Mesenchymal stem cell (in vitro differentiated cells and primary cell): ENCODE data around the gene C10orf67.

ENCODE experiments used
- DNase-seq: peaks from one replicate; pipeline ENCODE4 v3.0.0-alpha.2; 2013
- H2AFZ ChIP-seq: one replicate; pipeline ENCODE4 v1.6.1; 2013; ENCODE audit warnings: low read depth, mild to moderate bottlenecking, control low read depth, inconsistent platforms, low read length, moderate library complexity
- H2AK5ac ChIP-seq: 2 replicates; pipeline ENCODE4 v1.6.1; 2013; ENCODE audit warnings: low read length, moderate library complexity, mild to moderate bottlenecking, inconsistent platforms; ENCODE audit not compliant: severe bottlenecking
- H2BK120ac ChIP-seq: one replicate; pipeline ENCODE4 v1.6.1; 2013; ENCODE audit warnings: low read depth, mild to moderate bottlenecking, inconsistent platforms, low read length, moderate library complexity
- H2BK12ac ChIP-seq, 2 experiments: one replicate each; pipeline ENCODE4 v1.6.1; 2013; ENCODE audit warnings: inconsistent platforms in 2 of 2, low read length in 2 of 2, mild to moderate bottlenecking in 2 of 2, moderate library complexity in 2 of 2, control low read depth in 1 of 2
- H2BK15ac ChIP-seq: one replicate; pipeline ENCODE4 v1.6.1; 2013; ENCODE audit warnings: mild to moderate bottlenecking, low read depth, inconsistent platforms; ENCODE audit not compliant: poor library complexity, severe bottlenecking
- H2BK5ac ChIP-seq: 2 replicates; pipeline ENCODE4 v1.6.1; 2013; ENCODE audit warnings: low read depth, mild to moderate bottlenecking, low read length, control low read depth, inconsistent platforms; ENCODE audit not compliant: poor library complexity, severe bottlenecking
- H3K14ac ChIP-seq, 2 experiments: one replicate each; pipeline ENCODE4 v1.6.1; 2013; ENCODE audit warnings: inconsistent platforms in 2 of 2, low read length in 2 of 2, control low read depth in 1 of 2, mild to moderate bottlenecking in 1 of 2, moderate library complexity in 1 of 2
- H3K18ac ChIP-seq, 2 experiments: one replicate each; pipeline ENCODE4 v1.6.1; 2013; ENCODE audit warnings: inconsistent platforms in 2 of 2, low read length in 2 of 2, control low read depth in 1 of 2, low read depth in 1 of 2, mild to moderate bottlenecking in 1 of 2
- H3K23ac ChIP-seq, 2 experiments: one replicate each; pipeline ENCODE4 v1.6.1; 2013; ENCODE audit warnings: inconsistent platforms in 2 of 2, low read length in 2 of 2, mild to moderate bottlenecking in 2 of 2, moderate library complexity in 2 of 2, control low read depth in 1 of 2
- H3K27ac ChIP-seq: 2 replicates; pipeline ENCODE4 v1.5.1; 2013; ENCODE audit warnings: mild to moderate bottlenecking, moderate library complexity, low read length, control low read depth, inconsistent platforms; ENCODE audit not compliant: poor library complexity, severe bottlenecking
- H3K27me3 ChIP-seq, 2 experiments: 2 replicates each; pipeline versions ENCODE4 v1.6.1 to v1.7.0; 2013; ENCODE audit warnings: low read length in 2 of 2, mild to moderate bottlenecking in 2 of 2, moderate library complexity in 2 of 2, control low read depth in 1 of 2, inconsistent platforms in 1 of 2; ENCODE audit not compliant: control insufficient read depth in 1 of 2, insufficient read depth in 1 of 2
- H3K36me3 ChIP-seq, 2 experiments: 2 replicates each; pipeline versions ENCODE4 v1.6.1 to v1.7.0; 2013; ENCODE audit warnings: low read length in 2 of 2, control low read depth in 1 of 2, inconsistent platforms in 1 of 2, low read depth in 1 of 2, mild to moderate bottlenecking in 1 of 2; ENCODE audit not compliant: insufficient read depth in 2 of 2, control insufficient read depth in 1 of 2
- H3K4ac ChIP-seq, 2 experiments: one replicate each; pipeline ENCODE4 v1.6.1; 2013; ENCODE audit warnings: inconsistent platforms in 2 of 2, low read length in 2 of 2, mild to moderate bottlenecking in 2 of 2, moderate library complexity in 2 of 2, control low read depth in 1 of 2, low read depth in 1 of 2
- H3K4me1 ChIP-seq: 2 replicates; pipeline ENCODE4 v1.6.1; 2013; ENCODE audit warnings: low read depth, low read length, control low read depth; ENCODE audit not compliant: control insufficient read depth, insufficient read depth
- H3K4me2 ChIP-seq: 2 replicates; pipeline ENCODE4 v1.6.1; 2013; ENCODE audit warnings: low read length, mild to moderate bottlenecking, inconsistent platforms; ENCODE audit not compliant: poor library complexity, severe bottlenecking
- H3K4me3 ChIP-seq, 2 experiments: 2 replicates each; pipeline versions ENCODE4 v1.5.1 to v1.7.0; 2013; ENCODE audit warnings: low read length in 2 of 2, mild to moderate bottlenecking in 2 of 2, control low read depth in 1 of 2, low read depth in 1 of 2; ENCODE audit not compliant: insufficient read depth in 1 of 2
- H3K79me1 ChIP-seq: replicated peaks from 2 replicates; pipeline ENCODE4 v1.6.1; 2013; ENCODE audit warnings: mild to moderate bottlenecking, control low read depth, low read length, inconsistent platforms; ENCODE audit not compliant: poor library complexity, severe bottlenecking
- H3K9ac ChIP-seq: 2 replicates; pipeline ENCODE4 v1.7.0; 2013; ENCODE audit warnings: mild to moderate bottlenecking, low read length, moderate library complexity
- H3K9me3 ChIP-seq: 2 replicates; pipeline ENCODE4 v1.7.0; 2013; ENCODE audit warnings: mild to moderate bottlenecking, low read length; ENCODE audit not compliant: control insufficient read depth
- H4K8ac ChIP-seq: one replicate; pipeline ENCODE4 v1.6.1; 2013; ENCODE audit warnings: inconsistent platforms, mild to moderate bottlenecking, low read length, moderate library complexity
- H4K91ac ChIP-seq: one replicate; pipeline ENCODE4 v1.6.1; 2013; ENCODE audit warnings: mild to moderate bottlenecking, low read length, inconsistent platforms
- WGBS: methylation state at CpG from one replicate; pipeline ENCODE4 v1.1.7; 2013; ENCODE audit warnings: mixed read lengths; 5-methylcytosine and 5-hydroxymethylcytosine counted together

C10orf67 gene

GRCh38 chr10:23331567-23332301 is 12.9 kb downstream of the C10orf67 start:
- Histone ChIP-seq H3K4me3 (no peak overlapping the region), H2AFZ (no peak overlapping the region), H3K36me3 (no peaks in the 10 kb centered on the region), H2BK5ac (no peak overlapping the region), H2BK12ac (no peak overlapping the region), H3K27me3 (no peaks in the 10 kb centered on the region), H3K9me3 (peaks cover 2% of the 10 kb centered on the region), H3K4me1 (no peaks in the 10 kb centered on the region), H3K27ac (no peak overlapping the region), H3K18ac (peak overlapping the region in 1 of 2 experiments; percentile 34), H2BK120ac (no peak overlapping the region), H3K14ac (no peak overlapping the region), H3K23ac (no peak overlapping the region), H3K4ac (no peak overlapping the region), H3K9ac (no peak overlapping the region), H4K91ac (no peak overlapping the region), H3K4me2 (no peak overlapping the region), H4K8ac (no peak overlapping the region), H2BK15ac (no peak overlapping the region), H2AK5ac (no peak overlapping the region), H3K79me1 (no peaks in the 10 kb centered on the region)
- peak; percentile 78 for DNase-seq
- WGBS = 81% methylated on average over 5 of the region's 8 CpGs

- H3K4me2 ChIP-seq = no peak overlapping the region
- H3K14ac ChIP-seq = no peak overlapping the region
- H2BK15ac ChIP-seq = no peak overlapping the region
- H4K8ac ChIP-seq = no peak overlapping the region
- no peak overlapping the region for H2BK120ac ChIP-seq
- H3K36me3 ChIP-seq = no peaks in the 10 kb centered on the region
- no peak overlapping the region for H2AK5ac ChIP-seq
- peaks cover 2% of the 10 kb centered on the region for H3K9me3 ChIP-seq
- no peak for DNase-seq
- no peak overlapping the region for H3K9ac ChIP-seq
- H3K23ac ChIP-seq = no peak overlapping the region
- H2BK12ac ChIP-seq = no peak overlapping the region
- H3K4ac ChIP-seq = no peak overlapping the region
- WGBS = 65% methylated on average over 7 of the region's 7 CpGs
- no peaks in the 10 kb centered on the region for H3K27me3 ChIP-seq
- no peak overlapping the region for H3K18ac ChIP-seq
- H3K79me1 ChIP-seq = no peaks in the 10 kb centered on the region
- no peak overlapping the region for H3K4me3 ChIP-seq
- H2BK5ac ChIP-seq = no peak overlapping the region
- H3K27ac ChIP-seq = no peak overlapping the region
- H3K4me1 ChIP-seq = no peaks in the 10 kb centered on the region
- H4K91ac ChIP-seq = no peak overlapping the region
- H2AFZ ChIP-seq = no peak overlapping the region
Observed at GRCh38 chr10:23330948-23331347, 13.6 kb downstream of the C10orf67 start.

- DNase-seq = no peak
- Histone ChIP-seq H4K8ac (no peak overlapping the region), H3K4me2 (no peak overlapping the region), H2BK120ac (no peak overlapping the region), H2BK5ac (peak overlapping the region; percentile 44), H3K4me1 (no peaks in the 10 kb centered on the region), H3K4ac (no peak overlapping the region), H3K14ac (no peak overlapping the region), H3K27me3 (peaks cover 0 to 5% of the 10 kb centered on the region in 2 experiments), H3K79me1 (no peaks in the 10 kb centered on the region), H3K23ac (no peak overlapping the region), H3K4me3 (no peak overlapping the region), H2BK12ac (no peak overlapping the region), H2AFZ (no peak overlapping the region), H4K91ac (no peak overlapping the region), H3K9ac (no peak overlapping the region), H2AK5ac (no peak overlapping the region), H3K9me3 (peaks cover 2% of the 10 kb centered on the region), H3K18ac (no peak overlapping the region), H2BK15ac (no peak overlapping the region), H3K27ac (no peak overlapping the region), H3K36me3 (no peaks in the 10 kb centered on the region)
- 78% methylated on average over 1 of the region's 5 CpGs for WGBS
Observed at GRCh38 chr10:23326544-23327307, 17.9 kb downstream of the C10orf67 start.

- no peak overlapping the region for H3K9ac ChIP-seq
Observed at GRCh38 chr10:23325132-23325531, 19.5 kb downstream of the C10orf67 start.

More at GRCh38 chr10:23325132-23325531, 19.5 kb downstream of the C10orf67 start:
- Histone ChIP-seq H3K27me3 (peaks cover 0 to 5% of the 10 kb centered on the region in 2 experiments), H2BK12ac (no peak overlapping the region), H3K4me2 (no peak overlapping the region), H2BK5ac (no peak overlapping the region), H2BK120ac (no peak overlapping the region), H3K14ac (no peak overlapping the region), H3K9me3 (peaks cover 2% of the 10 kb centered on the region), H3K79me1 (no peaks in the 10 kb centered on the region), H2AFZ (no peak overlapping the region), H4K91ac (no peak overlapping the region), H4K8ac (no peak overlapping the region), H2AK5ac (no peak overlapping the region), H3K18ac (no peak overlapping the region), H3K27ac (no peak overlapping the region), H3K23ac (no peak overlapping the region), H3K36me3 (no peaks in the 10 kb centered on the region), H3K4me3 (no peak overlapping the region), H3K4ac (no peak overlapping the region), H2BK15ac (no peak overlapping the region), H3K4me1 (no peaks in the 10 kb centered on the region)
- DNase-seq = no peak
- WGBS = 100% methylated on average over 1 of the region's 1 CpG
